Coronary artery (tissue), 2 donors: ENCODE results near the gene RIN3.

Experiments
- DNase-seq: peaks from one replicate; pipeline ENCODE4 v3.0.0-alpha.2; 2017; ENCODE audit warnings: low spot score
- H3K27ac ChIP-seq, 2 donors: fragments of 200-600 bp; sonication (generic); one replicate each; pipeline ENCODE4 v1.5.1; 2016 to 2019
- H3K4me3 ChIP-seq: fragments of 200-600 bp; sonication (generic); 2 replicates; pipeline ENCODE4 v1.5.1; 2016; ENCODE audit warnings: mild to moderate bottlenecking, moderate library complexity
- TF ChIP-seq, protein P1 (sequence below): fragments of 200-600 bp; sonication (generic); IDR thresholded peaks from one replicate; pipeline ENCODE4 v1.5.1; 2019; ENCODE audit warnings: antibody characterized with exemption

Gene RIN3

DNA sequence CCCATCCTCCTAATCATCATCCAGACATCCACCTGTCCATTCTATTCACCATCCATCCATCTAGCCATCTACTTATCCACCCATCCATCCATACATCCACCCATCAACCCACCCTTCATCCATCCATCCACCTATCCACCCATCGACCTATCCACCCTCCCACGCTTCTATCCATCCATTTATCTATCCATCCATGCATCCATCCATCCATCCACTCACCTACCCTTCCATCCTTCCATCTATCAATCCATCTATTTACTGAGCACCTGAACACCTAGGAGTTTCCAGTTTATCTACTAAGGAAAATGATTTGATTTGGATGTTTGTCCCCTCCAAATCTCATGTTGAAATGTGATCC, 7.5 kb downstream of the RIN3 start:
- DNase-seq, result no peak
- Histone ChIP-seq H3K27ac (no peak overlapping the region), H3K4me3 (no peak overlapping the region)
- TF ChIP-seq, protein P1, sequence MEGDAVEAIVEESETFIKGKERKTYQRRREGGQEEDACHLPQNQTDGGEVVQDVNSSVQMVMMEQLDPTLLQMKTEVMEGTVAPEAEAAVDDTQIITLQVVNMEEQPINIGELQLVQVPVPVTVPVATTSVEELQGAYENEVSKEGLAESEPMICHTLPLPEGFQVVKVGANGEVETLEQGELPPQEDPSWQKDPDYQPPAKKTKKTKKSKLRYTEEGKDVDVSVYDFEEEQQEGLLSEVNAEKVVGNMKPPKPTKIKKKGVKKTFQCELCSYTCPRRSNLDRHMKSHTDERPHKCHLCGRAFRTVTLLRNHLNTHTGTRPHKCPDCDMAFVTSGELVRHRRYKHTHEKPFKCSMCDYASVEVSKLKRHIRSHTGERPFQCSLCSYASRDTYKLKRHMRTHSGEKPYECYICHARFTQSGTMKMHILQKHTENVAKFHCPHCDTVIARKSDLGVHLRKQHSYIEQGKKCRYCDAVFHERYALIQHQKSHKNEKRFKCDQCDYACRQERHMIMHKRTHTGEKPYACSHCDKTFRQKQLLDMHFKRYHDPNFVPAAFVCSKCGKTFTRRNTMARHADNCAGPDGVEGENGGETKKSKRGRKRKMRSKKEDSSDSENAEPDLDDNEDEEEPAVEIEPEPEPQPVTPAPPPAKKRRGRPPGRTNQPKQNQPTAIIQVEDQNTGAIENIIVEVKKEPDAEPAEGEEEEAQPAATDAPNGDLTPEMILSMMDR, result no peak

DNA sequence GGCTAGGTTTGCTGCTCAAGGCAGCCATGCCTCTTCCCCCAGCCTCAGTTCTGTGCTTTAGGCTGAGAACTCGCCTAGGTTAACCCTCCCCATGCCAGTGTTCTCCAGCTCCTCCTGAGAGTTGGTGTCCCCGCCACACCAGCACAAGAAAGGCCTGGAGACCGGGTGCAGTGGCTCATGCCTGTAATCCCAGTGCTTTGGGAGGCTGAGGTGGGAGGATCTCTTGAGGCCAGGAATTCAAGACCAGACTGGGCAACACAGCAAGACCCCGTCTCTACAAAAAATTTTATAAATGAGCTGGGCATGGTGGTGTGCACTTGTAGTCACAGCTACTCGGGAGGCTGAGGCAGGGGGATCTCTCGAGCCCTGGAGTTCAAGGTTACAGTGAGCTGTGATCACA, 10.2 kb downstream of the RIN3 start:
- Histone ChIP-seq H3K27ac (no peak overlapping the region), H3K4me3 (no peak overlapping the region)
- TF ChIP-seq, protein P1, result no peak
- DNase-seq, result no peak

DNA sequence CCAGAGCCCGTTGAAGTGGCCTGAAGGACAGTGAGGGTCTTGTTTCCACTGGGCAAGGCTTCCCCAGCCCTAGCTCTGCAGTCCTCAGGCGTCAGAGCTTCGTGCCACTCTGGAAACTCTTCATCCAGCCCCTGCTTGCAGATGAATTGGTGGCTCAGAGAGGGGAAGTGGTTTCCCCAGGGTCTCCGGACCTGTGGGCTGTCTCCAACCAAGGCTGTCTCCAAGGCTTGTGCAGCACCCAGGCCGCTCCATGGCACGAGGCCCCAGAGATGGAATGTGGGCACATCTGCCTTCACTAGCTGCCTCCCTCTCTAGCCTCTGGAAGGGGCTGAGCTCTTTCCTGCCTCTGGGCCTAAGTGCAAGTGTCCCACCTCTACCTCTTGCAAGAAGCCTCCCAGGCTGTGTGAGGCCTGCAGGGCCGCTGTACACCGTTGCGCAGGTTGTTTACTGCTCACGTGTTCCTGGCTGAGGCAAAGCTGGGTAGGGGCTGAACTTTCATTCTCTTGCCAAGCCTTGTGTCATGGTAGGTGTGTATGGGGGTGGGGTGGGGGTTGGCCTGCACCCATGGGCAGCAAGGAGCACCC, 11.1 kb downstream of the RIN3 start:
- TF ChIP-seq, protein P1, result no peak
- no peak overlapping the region for H3K4me3 ChIP-seq
- H3K27ac ChIP-seq, result no peak overlapping the region
- no peak for DNase-seq

DNA sequence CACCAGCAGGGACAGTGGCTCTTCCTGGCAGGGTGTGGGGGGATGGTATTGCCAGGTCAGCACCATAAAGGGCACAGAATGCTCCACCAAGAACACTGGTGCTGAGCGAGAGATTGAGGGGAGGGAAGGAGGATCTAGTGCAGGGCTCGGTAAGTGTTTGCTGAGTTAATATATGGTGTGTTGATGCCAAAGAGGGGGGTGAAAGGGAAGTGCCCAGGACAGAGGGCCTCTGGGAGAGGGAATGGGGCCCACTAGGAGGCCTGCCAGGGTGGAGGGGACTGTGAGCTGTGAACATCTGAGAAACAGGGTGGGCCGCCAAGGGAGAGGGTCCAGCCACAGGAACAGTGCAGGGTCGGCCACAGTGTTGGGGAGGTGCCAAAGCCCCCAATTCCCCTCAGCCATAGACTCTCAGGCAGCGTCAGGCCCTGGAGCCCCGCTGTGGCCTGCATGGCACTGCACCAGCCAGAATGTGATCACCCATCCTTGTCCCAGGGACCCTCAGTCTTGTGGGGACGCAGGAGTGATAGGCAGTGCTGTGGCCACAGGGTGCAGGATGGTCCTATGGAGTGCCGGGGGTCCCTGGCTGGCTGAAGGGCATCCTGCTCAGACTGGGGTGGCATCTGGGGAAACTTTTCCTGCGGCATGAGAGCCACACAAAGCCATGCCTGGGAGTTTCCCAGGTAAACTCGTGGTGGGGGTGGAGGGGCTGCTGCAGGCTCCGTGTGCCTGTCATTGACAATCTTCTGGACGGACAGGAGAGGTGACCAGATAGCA, 11.9 kb downstream of the RIN3 start:
- TF ChIP-seq, protein P1, result no peak
- H3K4me3 ChIP-seq, result no peak overlapping the region
- no peak for DNase-seq
- no peak overlapping the region for H3K27ac ChIP-seq

DNA sequence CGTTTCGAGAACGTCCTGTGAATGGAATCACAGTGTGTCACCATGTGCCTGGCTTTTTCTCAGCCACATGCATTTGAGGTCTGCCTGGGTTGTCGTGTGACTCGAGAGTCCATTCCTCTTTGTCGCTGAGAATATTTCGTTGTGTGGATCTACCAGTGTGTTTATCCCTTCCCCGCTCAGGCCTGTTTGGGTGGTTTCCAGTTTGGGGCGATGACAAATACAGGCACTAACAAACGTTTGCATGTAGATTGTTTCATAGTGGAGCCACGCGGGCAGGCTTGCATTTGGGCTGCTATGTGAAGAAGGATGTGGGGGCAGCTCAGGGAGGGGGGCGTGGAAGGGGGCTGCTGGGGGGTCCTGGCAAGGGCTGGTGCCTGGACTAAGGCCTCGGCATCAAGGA, 14.1 kb downstream of the RIN3 start:
- no peak overlapping the region for H3K4me3 ChIP-seq
- no peak for DNase-seq
- TF ChIP-seq, protein P1, result no peak
- no peak overlapping the region for H3K27ac ChIP-seq

DNA sequence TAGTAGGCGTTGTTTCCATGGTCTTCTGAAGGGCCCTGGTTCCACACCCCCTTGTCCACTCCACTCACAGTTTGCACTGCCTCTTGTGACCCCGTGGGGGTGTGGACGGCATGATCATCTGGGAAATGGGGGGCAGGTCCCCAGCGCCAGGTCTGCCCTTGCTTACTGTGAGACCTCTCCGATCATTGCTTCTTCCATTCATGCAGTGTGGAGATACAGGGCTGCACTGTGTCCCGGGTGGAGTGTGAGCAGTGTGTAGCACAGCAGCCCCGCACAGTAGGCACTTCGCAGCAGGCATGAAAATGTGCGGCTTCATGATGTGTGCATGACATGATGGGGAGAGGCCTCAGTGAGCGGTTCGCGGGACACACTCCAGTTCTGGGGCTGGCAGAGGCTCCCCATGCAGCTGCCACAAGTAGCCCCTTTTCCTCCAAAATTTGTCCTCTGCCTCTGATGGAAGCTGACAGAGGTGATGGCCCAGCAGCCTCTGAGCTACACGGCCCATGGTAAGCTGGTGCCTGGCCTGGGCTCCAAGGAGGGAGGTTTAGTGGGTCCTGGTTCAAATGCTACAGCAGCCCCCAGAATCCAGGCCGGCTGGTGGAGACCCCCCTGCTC, 15.0 kb downstream of the RIN3 start:
- Histone ChIP-seq H3K4me3 (no peak overlapping the region), H3K27ac (no peak overlapping the region)

More for the DNA sequence above, 15.0 kb downstream of the RIN3 start:
- TF ChIP-seq, protein P1, result no peak
- DNase-seq, result no peak
